Mucosa of gallbladder (tissue), 1 donor: ENCODE measurements around the gene PPP2R5C. TPM values are rescaled to one million over a fixed set of nuclear protein-coding genes. Genes with fewer than 3 reads are reported as not detected.

Experiments used
- DNase-seq: peaks from one replicate; pipeline ENCODE4 v3.0.0-alpha.2; 2020; ENCODE audit warnings: low spot score
- total RNA-seq: library from RNA; stranded (reverse); gene quantifications from one replicate; pipeline ENCODE4 v1.2.1, GENCODE V29; 2021
- donor health status: DM: no; HTN: no; CAD: no.

PPP2R5C gene
- total RNA-seq, 1 donor from 2014 or later, result 134 TPM

DNA sequence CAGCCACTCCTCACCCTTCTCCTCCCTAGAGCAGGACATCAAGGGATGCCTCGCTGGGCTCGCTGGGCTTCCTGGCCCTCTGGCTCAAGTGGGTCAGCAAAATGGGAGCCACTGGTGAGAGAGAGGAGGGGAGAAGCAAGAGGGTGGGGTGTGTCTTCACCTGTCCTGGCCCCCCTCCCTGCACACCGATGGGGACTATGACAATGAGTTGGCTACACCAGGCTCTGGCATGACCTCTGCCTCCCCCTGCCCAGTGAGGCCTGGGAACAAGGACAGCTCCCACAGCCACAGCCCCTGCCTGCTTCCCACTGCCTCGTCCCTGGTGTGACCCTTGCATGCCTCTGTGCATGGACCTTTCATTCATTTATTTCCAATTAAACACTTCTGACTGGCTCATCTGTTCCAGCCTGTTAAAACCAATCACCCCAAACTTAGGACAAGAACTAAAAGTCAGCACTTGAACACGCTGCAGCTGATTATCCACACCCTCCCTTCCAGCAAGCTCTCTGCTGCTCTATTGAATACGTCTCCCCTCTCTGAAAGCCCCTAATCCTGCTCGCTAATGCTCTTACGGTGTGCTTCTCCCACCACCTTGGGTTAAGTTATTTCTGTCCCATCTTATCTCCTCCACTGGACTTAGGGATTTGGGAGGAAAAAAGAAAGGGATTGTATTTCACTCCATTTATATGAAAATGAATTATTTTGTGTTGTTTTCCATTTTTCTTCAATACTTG is 5.8 kb upstream of the PPP2R5C start:
- DNase-seq, result no peak

DNA sequence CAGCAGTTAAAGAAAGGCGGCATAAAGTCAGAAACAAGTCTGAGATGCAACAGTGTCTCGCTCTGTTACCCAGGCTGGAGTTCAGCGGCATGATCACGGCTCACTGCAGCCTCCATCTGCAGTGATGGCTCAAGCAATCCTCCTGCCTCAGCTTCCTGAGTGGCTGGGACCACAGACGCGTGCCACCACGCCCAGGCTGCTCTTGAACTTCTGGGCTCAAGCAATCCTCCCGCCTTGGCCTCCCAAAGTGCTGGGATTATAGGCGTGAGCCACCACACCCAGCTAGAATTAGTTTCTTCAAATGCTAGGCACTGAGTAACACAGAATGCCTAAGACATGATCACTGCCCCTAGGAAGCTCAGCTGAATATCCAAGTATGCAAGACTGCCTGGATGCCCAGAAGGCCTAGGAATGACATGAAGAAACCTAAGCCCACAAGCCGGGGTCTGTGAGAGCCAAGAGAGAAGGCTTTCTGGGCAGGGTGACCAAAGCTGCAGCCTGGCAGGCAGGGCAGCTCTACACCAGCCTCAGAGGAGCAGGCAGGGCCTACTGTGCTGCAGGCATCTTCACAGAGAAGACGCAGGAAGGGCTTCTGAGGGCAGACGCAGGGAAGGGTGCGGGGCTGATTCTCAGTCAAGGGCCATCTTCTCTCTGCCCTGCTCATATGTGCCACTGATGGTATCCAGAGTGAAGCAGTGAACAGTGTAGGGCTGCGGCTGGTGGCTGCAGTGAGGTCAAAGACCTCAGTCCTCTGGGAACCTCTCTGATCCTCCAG is 4.3 kb upstream of the PPP2R5C start:
- DNase-seq, result no peak

DNA sequence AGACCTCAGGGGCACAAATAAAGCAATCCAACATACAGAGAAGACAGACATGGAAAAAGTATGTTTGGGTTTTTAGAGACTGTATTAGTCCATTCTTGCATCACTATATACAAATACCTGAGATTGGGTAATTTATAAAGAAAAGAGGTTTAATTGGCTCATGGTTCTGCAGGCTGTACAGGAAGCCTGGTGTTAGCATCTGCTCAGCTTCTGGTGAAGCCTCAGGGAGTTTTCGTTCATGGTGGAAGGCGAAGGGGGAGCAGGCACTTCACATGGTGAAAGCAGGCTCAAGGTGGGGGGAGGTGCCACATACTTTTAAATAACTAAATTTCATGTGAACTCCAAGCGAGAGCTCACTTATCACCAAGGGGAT is 3.7 kb upstream of the PPP2R5C start:
- no peak for DNase-seq

DNA sequence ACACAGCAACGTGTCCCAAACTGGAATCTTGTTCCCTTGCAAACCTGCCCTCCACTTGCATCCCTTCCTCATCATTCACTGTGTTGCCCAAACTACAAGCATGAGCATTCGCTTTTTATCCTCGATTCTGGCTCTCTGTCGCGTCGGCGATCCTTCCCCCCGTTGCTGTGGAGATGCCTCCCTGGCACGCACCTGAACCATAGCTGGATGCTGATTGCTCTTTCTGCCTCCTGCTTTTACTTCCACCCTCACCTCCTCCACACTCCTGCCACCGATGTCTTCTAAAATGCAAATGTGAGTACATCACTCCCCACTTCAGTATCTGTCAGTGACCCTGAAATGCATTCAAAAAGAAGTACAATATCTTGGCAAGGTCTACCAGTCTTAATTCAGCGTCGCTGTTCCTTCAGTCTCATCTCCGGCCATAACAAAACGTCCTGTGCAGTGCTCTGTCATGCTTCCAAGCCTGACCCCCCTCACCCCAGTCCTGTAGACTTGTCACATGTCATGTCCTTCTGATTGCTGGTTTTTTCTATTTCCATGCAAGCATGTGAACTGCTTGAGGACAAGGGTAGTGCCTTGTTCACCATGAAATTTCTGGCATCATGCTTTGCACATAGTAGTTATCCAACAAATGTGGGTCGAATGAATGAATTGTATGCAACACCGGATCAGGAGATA is 2.5 kb upstream of the PPP2R5C start:
- DNase-seq, result no peak

DNA sequence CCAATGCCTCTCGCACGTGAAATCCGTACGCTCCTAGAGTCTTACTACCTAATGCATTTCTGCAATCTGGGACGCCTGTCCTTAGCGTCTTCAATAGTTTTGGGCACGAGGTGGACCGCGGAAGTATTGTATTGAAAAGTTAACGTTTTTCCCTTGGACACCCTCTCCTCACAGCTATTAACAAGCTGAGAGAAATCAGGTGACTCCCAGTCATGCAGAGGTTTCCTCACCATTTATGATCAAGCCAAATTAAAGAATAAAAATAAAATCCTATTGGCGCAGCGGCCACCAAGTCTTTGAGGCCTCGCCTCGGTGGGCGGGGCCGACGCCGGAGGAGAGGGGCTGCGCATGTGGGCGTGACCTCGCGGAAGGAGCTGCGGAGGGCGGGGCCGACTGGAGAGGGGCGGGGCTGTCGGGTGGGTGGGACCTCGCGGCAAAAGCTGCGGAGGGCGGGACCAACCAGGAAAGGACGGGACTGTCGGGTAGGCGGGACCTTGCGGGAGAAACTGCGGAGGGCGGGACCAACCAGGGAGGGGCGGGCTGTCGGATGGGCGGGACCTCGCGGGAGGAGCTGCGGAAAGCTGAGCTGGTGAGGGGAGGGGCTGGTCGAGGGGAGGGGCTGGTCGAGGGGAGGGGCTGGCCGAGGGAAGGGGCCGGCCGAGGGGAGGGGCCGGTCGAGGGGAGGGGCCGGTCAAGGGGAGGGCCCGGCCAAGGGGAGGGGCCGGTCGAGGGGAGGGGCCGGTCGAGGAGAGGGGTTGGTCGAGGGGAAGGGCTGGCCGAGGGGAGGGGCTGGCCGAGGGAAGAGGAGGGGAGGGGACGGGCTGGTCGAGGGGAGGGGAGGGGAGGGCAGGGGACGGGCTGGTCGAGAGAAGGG is 1.1 kb upstream of the PPP2R5C start:
- DNase-seq, result peak; percentile 99

DNA sequence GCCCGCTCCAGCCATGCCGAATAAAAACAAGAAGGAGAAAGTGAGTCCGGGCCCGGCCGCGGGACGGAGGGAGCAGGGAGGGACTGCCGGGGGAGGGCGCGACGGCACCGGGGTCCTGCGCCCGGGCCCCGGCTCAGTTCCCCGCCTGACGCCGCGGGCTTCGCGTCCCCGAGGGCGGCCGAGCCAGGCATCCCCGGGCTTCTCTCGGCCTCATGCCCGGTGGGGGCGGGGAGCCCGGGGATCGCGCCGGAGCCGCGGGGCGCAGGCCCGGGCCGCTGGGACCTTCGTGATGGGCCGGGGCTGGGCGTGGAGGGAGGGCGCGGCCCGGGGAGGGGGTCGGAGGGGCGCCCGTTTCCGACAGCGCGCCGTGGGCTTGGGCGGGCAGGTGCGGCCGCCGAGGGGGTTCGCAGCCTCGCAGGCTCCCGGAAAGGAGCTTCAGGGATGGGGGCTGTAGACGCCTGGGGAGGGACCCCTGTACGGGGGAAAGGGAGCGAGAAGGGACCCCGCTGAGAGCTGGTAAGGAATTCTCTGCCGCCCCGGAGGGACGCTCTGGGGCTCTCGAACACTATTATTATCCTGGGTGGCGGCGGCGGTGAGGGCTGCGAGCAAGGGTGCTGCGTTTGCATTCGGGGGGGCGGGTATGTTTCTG is 496 bp downstream of the PPP2R5C start:
- peak; percentile 27 for DNase-seq

DNA sequence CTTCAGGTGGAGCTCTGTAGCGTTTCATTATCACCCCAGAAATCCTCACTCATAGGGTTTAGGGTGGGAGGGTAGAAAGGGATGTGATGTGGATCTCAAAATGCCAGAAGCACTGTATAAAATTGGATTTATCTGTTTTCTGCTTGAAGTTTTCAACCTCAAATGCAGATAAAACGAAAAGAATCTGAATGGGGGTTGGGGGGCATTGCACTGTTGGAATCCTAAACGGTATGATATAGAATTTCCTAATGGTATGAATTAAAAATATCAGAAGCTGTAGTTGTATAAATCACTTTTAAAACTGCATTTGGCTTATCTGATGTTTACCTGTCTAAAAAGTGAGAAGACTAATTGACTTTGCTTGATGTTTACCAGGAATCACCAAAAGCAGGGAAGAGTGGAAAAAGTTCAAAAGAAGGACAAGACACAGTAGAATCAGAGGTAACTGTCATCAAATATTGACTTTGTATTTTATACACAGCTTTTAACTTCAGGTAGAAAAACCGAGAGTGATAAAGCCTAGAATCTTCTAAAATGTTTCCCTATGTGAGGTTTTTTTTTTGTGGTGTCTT is 1.1 kb downstream of the PPP2R5C start:
- no peak for DNase-seq

DNA sequence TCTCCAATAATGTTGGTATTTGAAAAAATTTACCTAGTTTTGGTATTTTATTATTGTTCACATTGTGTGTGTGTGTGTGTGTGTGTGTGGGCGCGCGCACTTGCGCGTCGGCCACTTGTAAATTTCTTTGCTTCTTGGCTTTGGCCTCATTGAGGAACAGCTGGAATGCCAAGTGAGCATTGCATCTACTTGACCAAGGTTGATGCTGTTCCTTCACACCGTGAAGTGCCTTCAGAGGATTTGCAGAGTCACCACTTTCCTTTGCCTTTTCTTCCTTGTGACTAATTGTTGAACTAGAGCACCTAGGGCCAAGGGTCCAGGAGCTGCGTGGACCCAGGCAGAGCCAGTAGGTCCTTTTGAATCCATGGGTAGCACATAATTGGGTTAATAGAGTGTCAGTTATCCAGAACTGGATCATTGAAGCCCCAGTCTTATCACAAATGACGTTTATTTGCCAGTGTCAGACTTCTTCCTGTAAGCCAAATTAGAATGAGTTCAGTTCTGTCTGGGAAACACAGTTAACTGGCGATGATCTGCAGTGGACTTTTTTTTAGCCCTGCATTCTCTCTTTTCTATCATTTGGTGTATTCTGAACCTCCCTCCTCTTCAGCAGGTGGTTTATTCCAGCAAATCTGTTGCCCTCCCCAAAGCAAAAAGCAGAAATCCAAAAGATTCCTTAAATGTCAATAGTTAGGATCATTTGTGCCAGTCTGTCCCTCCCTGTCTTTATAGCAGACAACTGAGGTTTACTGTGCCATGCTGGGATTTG is 2.6 kb downstream of the PPP2R5C start:
- DNase-seq, result no peak

DNA sequence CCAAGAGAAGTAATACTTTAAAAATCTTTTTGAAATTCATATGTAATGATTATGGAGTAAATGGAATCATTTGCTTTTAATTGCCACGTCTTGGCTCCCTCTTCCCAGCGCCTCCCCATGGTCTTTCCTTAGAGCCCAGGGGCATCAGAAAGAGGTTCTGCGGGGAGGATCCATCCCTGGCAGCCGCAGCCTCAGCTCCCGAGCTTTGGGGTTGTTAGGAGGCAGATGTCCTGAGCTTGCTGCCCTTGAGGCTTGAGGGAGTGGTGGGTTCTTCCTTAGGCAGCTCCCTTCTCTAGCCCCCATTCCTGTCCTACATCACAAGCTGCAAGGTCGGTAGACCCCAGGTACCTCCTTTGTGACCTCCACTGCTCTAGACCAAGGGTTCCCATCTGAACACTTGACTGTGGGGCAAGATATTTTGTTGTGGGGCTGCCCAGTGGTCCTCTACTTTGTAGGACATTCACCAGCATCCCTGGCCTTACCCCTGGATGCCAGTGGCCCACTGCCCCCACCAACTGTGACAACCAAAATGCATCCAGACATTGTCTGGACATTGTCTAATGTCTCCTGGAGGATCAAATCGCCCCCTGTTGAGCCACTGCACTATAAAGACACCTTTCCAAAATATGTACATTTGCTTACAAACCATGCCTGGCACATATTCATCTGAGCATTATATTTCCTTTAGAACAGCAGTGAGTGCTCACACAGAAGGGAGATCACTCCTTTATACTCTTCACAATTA is 6.3 kb downstream of the PPP2R5C start:
- no peak for DNase-seq

DNA sequence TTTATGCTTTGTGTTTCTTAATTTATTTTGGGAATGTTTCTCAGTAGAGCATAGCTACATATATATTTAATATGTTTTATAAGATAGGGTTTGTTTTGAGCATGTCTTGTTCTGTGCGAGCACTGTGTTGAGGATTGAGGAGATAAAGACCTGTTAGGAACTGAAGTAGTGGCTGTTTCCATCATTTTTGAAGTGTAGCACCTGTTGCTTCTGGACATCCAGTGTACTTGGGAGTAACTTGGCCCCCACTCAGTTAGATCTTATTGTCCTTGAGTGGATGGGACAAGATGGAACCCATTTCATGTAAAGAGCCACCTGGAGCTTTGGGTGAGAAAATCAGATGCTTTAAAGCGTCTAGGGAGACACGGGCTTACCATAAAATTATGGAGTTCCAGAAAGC is 8.7 kb downstream of the PPP2R5C start:
- DNase-seq, result no peak

DNA sequence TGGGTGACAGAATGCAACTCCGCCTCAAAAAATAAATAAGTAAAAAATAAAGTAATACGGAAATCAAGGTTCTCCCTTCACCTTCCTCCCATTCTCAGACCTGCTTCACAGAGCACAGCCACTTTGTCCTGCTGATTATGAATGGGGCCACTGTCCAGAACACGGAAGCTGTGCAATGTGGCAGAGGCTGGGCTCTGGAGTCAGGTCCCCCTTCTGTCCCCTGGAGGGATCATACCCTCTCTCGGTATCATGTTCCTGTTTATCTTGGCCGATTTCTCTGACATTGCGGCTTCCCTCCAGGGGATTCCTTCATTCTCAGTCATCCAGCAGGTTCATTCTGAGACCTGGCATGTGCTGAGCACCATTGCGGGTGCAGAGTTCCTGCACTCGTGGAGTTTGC is 11.3 kb downstream of the PPP2R5C start:
- no peak for DNase-seq

DNA sequence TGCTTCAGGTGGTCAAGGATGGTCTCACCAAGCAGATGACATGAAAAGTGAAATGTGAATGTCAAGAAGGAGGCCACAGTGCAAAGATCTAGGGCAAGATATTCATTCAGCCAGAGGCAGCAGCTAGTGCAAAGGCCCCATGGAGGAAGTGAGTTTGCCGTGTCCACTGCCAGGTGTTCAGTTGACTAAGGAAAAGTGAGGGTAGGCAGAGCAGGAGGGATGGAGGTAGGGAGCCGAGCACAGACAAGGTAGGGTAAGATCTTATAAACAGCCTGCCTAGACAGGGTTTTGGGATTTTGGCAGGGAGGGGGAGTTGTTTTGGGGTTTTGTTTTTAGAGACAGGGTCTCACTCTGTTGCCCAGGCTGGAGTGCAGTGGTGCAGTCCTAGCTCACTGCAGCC is 11.9 kb downstream of the PPP2R5C start:
- no peak for DNase-seq

DNA sequence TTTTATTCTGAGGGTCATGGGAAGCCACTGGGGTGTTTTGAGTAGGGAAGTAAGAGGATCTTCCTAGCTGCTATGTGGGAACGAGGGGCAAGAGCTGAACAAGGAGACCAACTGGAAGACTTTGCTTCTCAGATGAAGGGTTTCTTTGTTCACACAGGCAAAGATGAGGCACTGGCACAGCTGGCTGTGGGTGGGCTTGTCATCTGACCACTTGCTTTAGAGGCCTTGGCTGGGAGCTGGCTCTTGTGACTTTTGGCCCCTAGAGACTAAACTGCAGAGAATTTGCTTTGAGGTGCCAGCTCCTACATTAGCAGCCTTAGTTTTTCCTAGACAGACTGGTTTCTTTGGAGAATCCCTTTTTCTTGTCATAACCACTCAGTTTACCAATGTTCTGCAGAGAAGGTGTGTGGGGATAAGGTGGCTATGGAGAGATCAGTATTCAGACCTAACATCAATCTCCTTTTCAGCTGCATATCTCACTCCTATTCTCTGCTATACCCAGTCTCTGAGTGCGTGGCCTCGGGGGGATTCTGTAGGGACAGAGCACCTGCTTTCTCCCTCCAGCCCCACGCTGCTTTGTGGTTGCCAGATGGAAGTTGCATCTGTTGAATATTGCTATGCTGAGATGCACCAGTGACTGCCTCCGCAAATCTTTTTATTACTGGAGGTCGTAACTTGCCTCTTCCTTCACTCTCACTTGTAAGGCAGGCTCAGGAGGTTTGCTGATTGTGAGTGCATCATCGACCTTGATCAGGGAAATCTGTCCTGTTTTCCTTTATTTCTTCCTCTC is 12.7 kb downstream of the PPP2R5C start:
- DNase-seq, result no peak

DNA sequence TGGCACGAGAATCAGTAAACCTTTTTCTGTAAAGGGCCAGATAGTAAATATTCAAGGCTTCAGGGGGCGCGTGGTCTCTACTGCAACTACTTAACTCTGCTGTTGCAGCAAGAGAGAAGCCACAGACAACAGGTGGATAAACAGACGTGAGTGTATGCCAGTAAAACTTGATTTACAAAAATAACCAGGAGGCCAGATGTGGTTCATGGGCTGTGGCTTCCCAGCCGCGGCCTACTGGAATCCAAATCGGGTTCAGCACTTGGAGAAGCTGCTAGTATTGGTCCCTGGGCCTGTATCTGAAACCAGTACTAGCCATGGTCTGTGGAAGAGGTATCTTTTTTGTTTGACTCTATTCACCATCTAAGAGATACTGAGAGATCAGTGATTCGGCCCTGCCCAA is 13.3 kb downstream of the PPP2R5C start:
- no peak for DNase-seq

DNA sequence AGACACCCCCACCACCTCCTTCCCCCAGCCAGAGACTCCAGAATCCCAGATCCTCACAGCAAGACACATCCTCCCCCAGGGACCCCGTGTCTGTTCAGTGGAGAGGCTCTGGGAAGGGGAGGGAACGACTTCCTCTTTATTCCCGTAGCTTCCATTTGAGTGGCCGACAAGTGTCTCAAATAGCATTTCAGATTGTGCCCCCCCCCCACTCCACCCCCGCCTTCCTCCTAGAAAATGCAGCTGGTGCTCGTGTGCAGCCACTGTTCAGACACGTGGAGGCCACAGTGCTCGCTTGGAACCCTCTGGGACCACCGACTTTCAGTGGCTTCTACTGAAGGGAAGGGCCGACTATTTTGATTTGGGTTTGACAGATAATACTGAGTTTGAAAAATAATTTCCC is 14.3 kb downstream of the PPP2R5C start:
- DNase-seq, result no peak

DNA sequence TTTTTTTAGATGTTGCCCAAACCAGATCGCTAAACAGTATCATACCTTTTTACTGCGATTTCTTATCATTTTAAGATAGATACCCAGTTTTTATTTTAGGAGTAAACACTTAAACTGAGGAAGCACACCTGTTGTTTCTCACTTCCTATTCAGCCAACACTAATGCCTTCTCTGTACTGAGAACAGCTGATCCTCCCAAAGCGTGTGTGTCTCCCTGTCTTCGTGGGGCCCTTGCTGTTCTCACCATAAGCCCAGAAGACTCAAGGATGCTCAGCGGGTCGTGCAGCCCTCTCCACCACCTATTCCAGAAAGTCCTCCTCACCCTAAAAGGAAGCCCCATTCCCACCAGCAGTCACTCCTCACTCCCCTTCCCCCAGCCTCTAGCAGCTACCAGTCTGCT is 14.8 kb downstream of the PPP2R5C start:
- DNase-seq, result no peak

DNA sequence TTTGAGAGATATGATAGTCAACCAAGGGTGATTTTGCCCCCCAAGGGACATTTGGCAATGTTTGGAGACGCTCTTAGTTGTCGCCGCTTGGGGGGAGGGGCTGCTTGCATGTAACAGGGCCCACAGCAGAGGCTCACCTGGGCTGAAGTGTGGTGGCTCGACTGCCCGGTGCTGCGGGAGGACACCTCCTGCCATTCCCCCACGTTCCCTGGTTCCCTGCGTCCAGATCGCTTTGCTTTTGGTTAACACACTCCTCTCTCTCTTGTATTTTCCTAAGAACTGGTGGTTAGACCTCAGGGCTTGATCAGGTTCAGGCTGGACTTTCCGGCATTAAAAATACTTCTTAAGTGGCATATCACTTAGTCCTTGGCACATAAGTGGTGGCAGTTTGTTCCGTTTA is 18.9 kb downstream of the PPP2R5C start:
- DNase-seq, result no peak

DNA sequence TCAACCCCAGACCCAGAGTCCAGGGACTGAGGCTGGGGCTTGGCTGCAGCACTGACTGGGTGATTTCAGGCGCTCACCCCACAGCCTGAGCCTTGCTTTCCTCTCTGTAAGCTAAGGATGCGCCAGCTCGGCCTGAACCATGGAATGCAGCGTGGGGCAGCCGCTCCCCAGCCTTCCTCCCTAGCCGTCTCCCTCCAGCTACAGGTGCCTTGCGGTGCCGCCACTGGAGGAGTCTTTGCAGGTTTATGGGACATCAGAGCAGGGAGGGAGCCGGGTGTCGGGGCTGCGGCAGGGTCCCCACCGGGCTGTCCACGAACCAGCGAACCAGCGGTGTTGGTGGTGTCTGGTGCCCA is 19.4 kb downstream of the PPP2R5C start:
- no peak for DNase-seq
